ENCODE data around the gene TTL.
A peak's percentile ranks its signal among the peaks of the same experiment; 100 is the strongest.
"Not testable (repeated sequence)": the region's sequence is repeated elsewhere in the genome, so short reads cannot be mapped to it uniquely, and the experiment has no call there.

The TTL gene

GRCh38 chr2:112481528-112482233 lies at the start of gene TTL:
TTL (plus strand) TSS chr2:112482156; CDS start chr2:112482345, 189 bp downstream.
- no peaks in the 10 kb centered on the region for H3K9me3 Mint-ChIP-seq
- DNase-seq (ENCODE audit: low spot score in 2 of 2) (peak; percentile 39 to 45), ATAC-seq (replicated peaks; ENCODE audit: extremely low read depth, poor library complexity, severe bottlenecking) (peak; percentile 72)
- H3K4me1 Mint-ChIP-seq: peaks cover 35% of the 10 kb centered on the region
- no peaks in the 10 kb centered on the region for H3K27me3 Mint-ChIP-seq
- peak within 1 kb of the TSS; percentile 94 for H3K4me3 Mint-ChIP-seq
- peak within 1 kb of the TSS; percentile 91 for H3K27ac Mint-ChIP-seq (ENCODE audit: low read depth)
- H3K36me3 Mint-ChIP-seq (ENCODE audit: insufficient read depth): peaks cover 12% of the 10 kb centered on the region

- H3K4me3 Mint-ChIP-seq: peak overlapping the region; percentile 72
- H3K36me3 Mint-ChIP-seq (ENCODE audit: insufficient read depth); DNase-seq (ENCODE audit: low spot score in 2 of 2); H3K9me3 Mint-ChIP-seq; ATAC-seq (replicated peaks; ENCODE audit: extremely low read depth, poor library complexity, severe bottlenecking); H3K27me3 Mint-ChIP-seq: not testable (repeated sequence)
- peak overlapping the region; percentile 80 for H3K27ac Mint-ChIP-seq (ENCODE audit: low read depth)
- H3K4me1 Mint-ChIP-seq: peaks cover 15% of the 10 kb centered on the region
Measured at GRCh38 chr2:112432390-112432734, 49.6 kb upstream of the TTL start.

DNA sequence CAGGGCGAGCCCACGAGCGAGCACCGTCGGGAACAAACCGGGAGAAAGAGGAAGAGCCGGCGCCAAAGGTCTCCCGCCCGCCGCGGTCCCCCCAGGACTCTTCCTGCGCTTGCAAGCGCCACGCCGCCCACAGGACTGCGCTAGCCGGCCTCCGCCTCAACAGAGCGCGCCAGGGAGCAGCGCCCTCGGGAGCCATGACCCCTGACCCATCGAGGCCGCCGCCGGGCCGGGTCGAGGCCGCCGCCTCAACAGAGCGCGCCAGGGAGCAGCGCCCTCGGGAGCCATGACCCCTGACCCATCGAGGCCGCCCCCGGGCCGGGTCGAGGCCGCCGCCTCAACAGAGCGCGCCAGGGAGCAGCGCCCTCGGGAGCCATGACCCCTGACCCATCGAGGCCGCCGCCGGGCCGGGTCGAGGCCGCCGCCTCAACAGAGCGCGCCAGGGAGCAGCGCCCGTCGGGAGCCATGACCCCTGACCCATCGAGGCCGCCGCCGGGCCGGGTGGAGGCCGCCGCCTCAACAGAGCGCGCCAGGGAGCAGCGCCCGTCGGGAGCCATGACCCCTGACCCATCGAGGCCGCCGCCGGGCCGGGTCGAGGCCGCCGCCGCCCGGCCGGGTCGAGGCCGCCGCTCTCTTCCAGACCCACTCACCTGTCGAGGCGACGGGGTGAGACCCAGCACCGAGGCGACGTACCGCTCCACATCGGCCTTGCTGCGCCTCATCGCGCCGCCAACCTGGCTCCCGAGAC lies 49.0 kb upstream of the TTL start:
- not testable (repeated sequence) for DNase-seq (ENCODE audit: low spot score in 2 of 2); H3K9me3 Mint-ChIP-seq; H3K36me3 Mint-ChIP-seq (ENCODE audit: insufficient read depth); H3K27me3 Mint-ChIP-seq
- H3K4me1 Mint-ChIP-seq: peaks cover 15% of the 10 kb centered on the region
- peak; percentile 14 for ATAC-seq (replicated peaks; ENCODE audit: extremely low read depth, poor library complexity, severe bottlenecking)
- peak overlapping the region; percentile 75 for H3K4me3 Mint-ChIP-seq
- H3K27ac Mint-ChIP-seq (ENCODE audit: low read depth): peak overlapping the region; percentile 80

- peak within 1 kb of the TSS; percentile 75 for H3K4me3 Mint-ChIP-seq
- H3K27ac Mint-ChIP-seq (ENCODE audit: low read depth): peak within 1 kb of the TSS; percentile 80
- not testable (repeated sequence) for H3K27me3 Mint-ChIP-seq; H3K36me3 Mint-ChIP-seq (ENCODE audit: insufficient read depth); H3K9me3 Mint-ChIP-seq
- peak; percentile 84 to 90 for DNase-seq (ENCODE audit: low spot score in 2 of 2)
- H3K4me1 Mint-ChIP-seq: peaks cover 15% of the 10 kb centered on the region
- ATAC-seq (replicated peaks; ENCODE audit: extremely low read depth, poor library complexity, severe bottlenecking): peak; percentile 100
Measured at GRCh38 chr2:112433480-112433879, 48.5 kb upstream of the TTL start, which contains the start of gene RGPD8. RGPD8 (minus strand) TSS chr2:112433645; CDS start chr2:112433453, 192 bp downstream.

GRCh38 chr2:112433932-112434730 lies 47.8 kb upstream of the TTL start:
- H3K4me1 Mint-ChIP-seq: peaks cover 15% of the 10 kb centered on the region
- H3K27me3 Mint-ChIP-seq: peaks cover 16% of the 10 kb centered on the region
- peak overlapping the region; percentile 80 for H3K27ac Mint-ChIP-seq (ENCODE audit: low read depth)
- ATAC-seq (replicated peaks; ENCODE audit: extremely low read depth, poor library complexity, severe bottlenecking): no peak
- no peaks in the 10 kb centered on the region for H3K9me3 Mint-ChIP-seq
- peak overlapping the region; percentile 75 for H3K4me3 Mint-ChIP-seq
- peaks cover 5% of the 10 kb centered on the region for H3K36me3 Mint-ChIP-seq (ENCODE audit: insufficient read depth)
- no peak for DNase-seq (ENCODE audit: low spot score in 2 of 2)

- not testable (repeated sequence) for H3K36me3 Mint-ChIP-seq (ENCODE audit: insufficient read depth); H3K9me3 Mint-ChIP-seq; H3K27ac Mint-ChIP-seq (ENCODE audit: low read depth); ATAC-seq (replicated peaks; ENCODE audit: extremely low read depth, poor library complexity, severe bottlenecking); DNase-seq (ENCODE audit: low spot score in 2 of 2); H3K4me3 Mint-ChIP-seq
- peaks cover 26% of the 10 kb centered on the region for H3K27me3 Mint-ChIP-seq
- H3K4me1 Mint-ChIP-seq: peaks cover 11% of the 10 kb centered on the region
Measured at GRCh38 chr2:112434890-112435715, 46.9 kb upstream of the TTL start.

GRCh38 chr2:112435716-112436431 lies 46.1 kb upstream of the TTL start:
- not testable (repeated sequence) for H3K4me1 Mint-ChIP-seq; H3K9me3 Mint-ChIP-seq; ATAC-seq (replicated peaks; ENCODE audit: extremely low read depth, poor library complexity, severe bottlenecking); H3K36me3 Mint-ChIP-seq (ENCODE audit: insufficient read depth); H3K4me3 Mint-ChIP-seq; H3K27ac Mint-ChIP-seq (ENCODE audit: low read depth); DNase-seq (ENCODE audit: low spot score in 2 of 2)
- peaks cover 32% of the 10 kb centered on the region for H3K27me3 Mint-ChIP-seq

DNA sequence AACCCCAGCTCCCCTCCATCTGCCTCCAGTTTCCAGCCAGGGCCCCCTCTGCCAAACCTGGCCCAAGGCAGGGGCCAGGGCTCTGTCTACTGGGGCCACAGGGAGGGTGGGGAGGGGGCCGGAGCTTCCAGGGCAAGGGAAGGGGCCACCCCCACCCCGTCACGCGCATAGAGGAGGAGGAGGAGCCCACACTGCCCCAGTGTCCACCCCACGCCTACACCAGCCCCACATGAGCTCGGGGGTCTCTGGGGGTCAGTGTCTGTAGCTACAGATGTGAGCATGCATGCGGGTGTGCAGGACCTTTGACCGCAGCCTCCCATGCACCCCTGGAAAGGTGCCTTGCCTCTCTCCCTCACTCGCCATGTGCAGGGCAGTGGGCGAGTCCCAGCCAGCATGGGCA lies 45.0 kb upstream of the TTL start:
- H3K27me3 Mint-ChIP-seq: peaks cover 37% of the 10 kb centered on the region
- not testable (repeated sequence) for H3K9me3 Mint-ChIP-seq; H3K4me1 Mint-ChIP-seq; H3K27ac Mint-ChIP-seq (ENCODE audit: low read depth); H3K36me3 Mint-ChIP-seq (ENCODE audit: insufficient read depth); DNase-seq (ENCODE audit: low spot score in 2 of 2); H3K4me3 Mint-ChIP-seq; ATAC-seq (replicated peaks; ENCODE audit: extremely low read depth, poor library complexity, severe bottlenecking)

GRCh38 chr2:112437405-112437831 lies 44.5 kb upstream of the TTL start:
- H3K9me3 Mint-ChIP-seq; H3K27ac Mint-ChIP-seq (ENCODE audit: low read depth); DNase-seq (ENCODE audit: low spot score in 2 of 2): not testable (repeated sequence)

DNA sequence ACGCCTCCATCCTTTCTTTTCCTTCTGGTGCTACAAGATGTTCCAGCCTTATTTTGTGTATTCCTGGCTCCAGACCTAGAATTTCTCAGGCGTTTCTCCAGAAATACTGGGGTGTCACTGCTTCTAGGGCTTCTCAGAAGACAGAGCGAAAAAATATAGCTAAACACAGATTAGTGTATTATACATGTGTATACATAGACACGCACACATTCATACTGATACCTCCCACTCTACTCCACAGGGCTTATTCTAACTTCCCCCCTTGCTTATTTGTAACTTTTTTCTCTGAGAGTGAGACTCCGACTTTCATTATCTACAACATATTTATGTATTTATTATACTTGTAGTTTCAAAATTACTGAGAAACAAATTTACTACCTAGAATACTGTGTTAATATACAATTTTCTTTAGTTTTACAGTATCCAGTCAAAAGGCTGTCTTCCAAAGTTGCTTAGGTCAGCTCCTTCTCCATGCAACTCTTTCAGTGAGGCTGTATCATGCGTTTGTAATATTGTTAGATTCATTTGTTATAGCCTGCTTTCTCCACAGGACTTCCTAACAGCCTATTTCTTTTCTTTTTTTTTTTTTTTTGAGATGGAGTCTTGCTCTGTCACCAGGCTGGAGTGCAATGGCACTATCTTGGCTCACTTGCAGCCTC lies 43.2 kb upstream of the TTL start:
- DNase-seq (ENCODE audit: low spot score in 2 of 2); H3K4me1 Mint-ChIP-seq; H3K4me3 Mint-ChIP-seq; H3K9me3 Mint-ChIP-seq; H3K27ac Mint-ChIP-seq (ENCODE audit: low read depth); H3K36me3 Mint-ChIP-seq (ENCODE audit: insufficient read depth); ATAC-seq (replicated peaks; ENCODE audit: extremely low read depth, poor library complexity, severe bottlenecking): not testable (repeated sequence)
- H3K27me3 Mint-ChIP-seq: peaks cover 44% of the 10 kb centered on the region

More at GRCh38 chr2:112437405-112437831, 44.5 kb upstream of the TTL start:
- not testable (repeated sequence) for H3K4me3 Mint-ChIP-seq; ATAC-seq (replicated peaks; ENCODE audit: extremely low read depth, poor library complexity, severe bottlenecking); H3K36me3 Mint-ChIP-seq (ENCODE audit: insufficient read depth); H3K4me1 Mint-ChIP-seq
- peaks cover 41% of the 10 kb centered on the region for H3K27me3 Mint-ChIP-seq

DNA sequence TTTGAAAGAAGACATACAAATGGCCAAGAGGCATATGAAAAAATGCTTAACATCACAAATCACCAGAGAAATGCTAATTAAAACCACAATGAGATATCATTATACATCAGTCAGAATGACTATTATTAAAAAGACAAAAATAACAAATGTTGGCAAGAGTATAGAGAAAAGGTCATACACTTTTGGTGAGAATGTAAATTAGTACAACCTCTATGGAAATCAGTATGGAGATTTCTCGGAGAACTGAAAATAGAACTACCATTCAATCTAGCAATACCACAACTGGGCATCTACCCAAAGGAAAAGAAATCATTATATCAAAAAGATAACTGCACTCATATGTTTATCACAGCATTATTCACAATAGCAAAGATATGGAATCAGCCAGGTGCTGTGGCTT lies 37.7 kb upstream of the TTL start:
- not testable (repeated sequence) for H3K4me1 Mint-ChIP-seq; ATAC-seq (replicated peaks; ENCODE audit: extremely low read depth, poor library complexity, severe bottlenecking); H3K36me3 Mint-ChIP-seq (ENCODE audit: insufficient read depth); H3K27ac Mint-ChIP-seq (ENCODE audit: low read depth); H3K4me3 Mint-ChIP-seq; H3K9me3 Mint-ChIP-seq; DNase-seq (ENCODE audit: low spot score in 2 of 2)
- peaks cover 26% of the 10 kb centered on the region for H3K27me3 Mint-ChIP-seq
